Lung (tissue), 12 donors: ENCODE results near the gene HNRNPL. TPM values are rescaled to one million over a fixed set of nuclear protein-coding genes. Genes with fewer than 3 reads are reported as not detected.

Experiments
- ATAC-seq: fragments of 200-7000 bp; cut with Tn5 transposase; one replicate; pipeline ENCODE4 v1.9.1; 2020; ENCODE audit warnings: moderate number of reproducible peaks; ENCODE audit not compliant: insufficient read depth, low FRiP score
- DNase-seq, 3 donors: peaks; one replicate each; pipeline ENCODE4 v3.0.0-alpha.2; 2013 to 2017
- H3K27ac ChIP-seq, 2 donors: one replicate each; pipeline ENCODE4 v1.5.1; 2013; ENCODE audit warnings: mild to moderate bottlenecking in 2 of 2, moderate library complexity in 2 of 2, control low read depth in 1 of 2, inconsistent platforms in 1 of 2, low read depth in 1 of 2, low read length in 1 of 2
- H3K27me3 ChIP-seq, 3 donors: one replicate each; pipeline ENCODE4 v1.5.1; 2013; ENCODE audit warnings: low read length in 2 of 3; ENCODE audit not compliant: control insufficient read depth in 3 of 3, insufficient read depth in 3 of 3
- H3K36me3 ChIP-seq, 4 donors: one replicate each; pipeline ENCODE4 v1.5.1; 2013; ENCODE audit warnings: low read length in 4 of 4, mild to moderate bottlenecking in 1 of 4, moderate library complexity in 1 of 4; ENCODE audit not compliant: control insufficient read depth in 4 of 4, insufficient read depth in 4 of 4
- H3K4me1 ChIP-seq, 5 donors: one replicate each; pipeline ENCODE4 v1.5.1; 2013; ENCODE audit warnings: low read length in 5 of 5, mild to moderate bottlenecking in 2 of 5, moderate library complexity in 1 of 5; ENCODE audit not compliant: control insufficient read depth in 5 of 5, insufficient read depth in 5 of 5
- H3K4me3 ChIP-seq: one replicate; pipeline ENCODE4 v1.5.1; 2013; ENCODE audit warnings: mild to moderate bottlenecking, control low read depth, moderate library complexity
- H3K9ac ChIP-seq, 2 donors: one replicate each; pipeline ENCODE4 v1.5.1; 2013; ENCODE audit warnings: low read length in 2 of 2, control low read depth in 1 of 2; ENCODE audit not compliant: insufficient read depth in 1 of 2
- H3K9me3 ChIP-seq, 4 donors: one replicate each; pipeline ENCODE4 v1.5.1; 2013; ENCODE audit warnings: low read length in 3 of 4, mild to moderate bottlenecking in 1 of 4, moderate library complexity in 1 of 4; ENCODE audit not compliant: control insufficient read depth in 4 of 4, insufficient read depth in 3 of 4
- CTCF ChIP-seq: IDR thresholded peaks from 2 replicates; pipeline ENCODE4 v1.5.1; 2012; ENCODE audit warnings: mild to moderate bottlenecking; ENCODE audit errors: control extremely low read depth, extremely low read depth
- WGBS, 2 donors: extraction: QIAGEN DNeasy Blood & Tissue Kit; methylation state at CpG; one replicate each; pipeline ENCODE4 v1.1.7; 2013; 5-methylcytosine and 5-hydroxymethylcytosine counted together
- polyA plus RNA-seq, 2 donors: library from polyadenylated mRNA; stranded (reverse); fragments of 200-250 nt; gene quantifications; one replicate each; pipeline ENCODE4 v1.2.1, GENCODE V29; 2013
- total RNA-seq, 2 donors: library from RNA; depleted of rRNA in 1 of 2; stranded (reverse); fragments of >200 nt in 1 of 2; gene quantifications; one replicate each; pipeline ENCODE4 v1.2.1, GENCODE V29; 2014 to 2021
- donor health status: control.
- donor health status: control.
- donor health status: Bipolar disorder and iron deficiency.
- donor health status: healthy.
- donor health status: DM: yes; HTN: yes; CAD: no.

The HNRNPL gene
- total and polyA plus RNA-seq, 4 donors: 169 to 298 (median 209) TPM

DNA sequence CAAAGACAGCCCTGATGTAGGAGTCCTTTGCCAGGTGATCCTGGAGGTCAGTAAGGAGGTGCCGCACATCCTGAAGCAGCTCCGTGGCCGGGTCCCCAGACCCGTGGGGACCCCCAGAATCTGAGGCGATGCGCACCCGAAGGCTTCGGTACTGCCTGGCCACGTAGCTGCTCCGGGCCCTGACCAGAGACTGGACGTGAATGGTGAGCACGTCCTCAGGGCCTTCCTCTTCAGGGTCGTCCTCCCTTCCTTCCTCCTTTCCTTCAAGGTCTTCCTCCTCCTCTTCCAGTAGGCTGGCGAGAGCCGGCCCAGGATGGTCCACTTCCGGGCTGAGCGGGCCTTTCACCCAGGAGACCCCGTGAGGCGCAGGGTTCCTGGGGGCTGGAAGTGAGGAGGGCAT lies 20.8 kb upstream of the HNRNPL start:
- no peaks in the 10 kb centered on the region for H3K27me3 ChIP-seq
- no peak overlapping the region for H3K4me3 ChIP-seq
- no peaks in the 10 kb centered on the region for H3K36me3 ChIP-seq
- H3K4me1 ChIP-seq: peaks cover 0 to 12% (median 5%) of the 10 kb centered on the region in 5 donors
- ATAC-seq (no peak), DNase-seq (no peak)
- no peak for TF ChIP-seq CTCF
- WGBS, 2 donors: 86 to 88% methylated on average over 19 of the region's 19 CpGs
- no peak overlapping the region for H3K9ac ChIP-seq
- no peaks in the 10 kb centered on the region for H3K9me3 ChIP-seq
- H3K27ac ChIP-seq: no peak overlapping the region

GRCh38 chr19:38869836-38870607 lies 20.2 kb upstream of the HNRNPL start:
- ATAC-seq (peak; percentile 89), DNase-seq (peak; percentile 62 to 75 (median 67))
- peak; percentile 85 for TF ChIP-seq CTCF
- Histone ChIP-seq H3K27ac (peak overlapping the region in 1 of 2 donors; percentile 37), H3K9ac (peak overlapping the region; percentile 46 to 53), H3K4me1 (peaks cover 0 to 12% (median 5%) of the 10 kb centered on the region in 5 donors), H3K36me3 (no peaks in the 10 kb centered on the region), H3K4me3 (peak overlapping the region; percentile 15), H3K9me3 (no peaks in the 10 kb centered on the region), H3K27me3 (no peaks in the 10 kb centered on the region)
- WGBS, 2 donors: 17 to 22% methylated on average over 54 to 62 of the region's 62 CpGs

GRCh38 chr19:38869160-38869835 lies 19.5 kb upstream of the HNRNPL start:
- TF ChIP-seq CTCF: no peak
- ATAC-seq: peak; percentile 10
- H3K4me3 ChIP-seq: peak overlapping the region; percentile 15
- H3K9ac ChIP-seq: peak overlapping the region; percentile 46 to 53
- peaks cover 0 to 12% (median 5%) of the 10 kb centered on the region in 5 donors for H3K4me1 ChIP-seq
- H3K36me3 ChIP-seq: no peaks in the 10 kb centered on the region
- DNase-seq: peak in 1 of 3 donors; percentile 28
- H3K27me3 ChIP-seq: no peaks in the 10 kb centered on the region
- 4 to 17% methylated on average over 31 to 34 of the region's 34 CpGs for WGBS, 2 donors
- no peaks in the 10 kb centered on the region for H3K9me3 ChIP-seq
- H3K27ac ChIP-seq: no peak overlapping the region
